Activated CD4-positive, alpha-beta T cell treated with anti-CD3 and anti-CD28 coated beads, Interleukin-2, Interleukin-4, amounts not matched to agents 100 ng/mL and 50 ng/mL, durations not matched to agents 16 hours and 8 hours (primary cell): ENCODE results near the gene GALNT14.

Source experiments
- DNase-seq: peaks from one replicate; pipeline ENCODE4 v3.0.0-alpha.2; 2020; ENCODE audit warnings: low spot score

Gene GALNT14

DNA sequence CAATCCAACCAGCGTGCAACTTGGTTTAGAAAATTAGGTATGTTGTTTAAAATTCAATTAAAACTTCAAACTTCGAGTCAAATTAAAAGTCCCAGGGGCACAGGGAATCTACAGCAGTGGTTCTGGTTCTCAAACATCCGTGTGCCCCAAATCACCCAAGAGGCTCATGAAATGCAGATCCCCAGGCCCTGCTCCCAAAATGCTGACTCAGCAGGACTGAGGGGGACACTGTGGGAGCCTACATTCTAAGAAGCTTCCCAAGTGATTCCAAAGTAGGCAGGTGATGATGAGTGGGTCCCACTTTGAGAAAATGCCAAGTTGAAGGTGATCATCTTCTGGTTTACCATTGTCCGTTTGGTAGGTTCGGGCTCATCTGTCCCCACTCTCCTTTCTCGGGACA lies 82.3 kb downstream of the GALNT14 start:
- DNase-seq, result no peak

- DNase-seq, result no peak
Measured at GRCh38 chr2:31054842-31055388, 83.3 kb downstream of the GALNT14 start.

GRCh38 chr2:31053929-31054782 lies 84.1 kb downstream of the GALNT14 start:
- no peak for DNase-seq

GRCh38 chr2:31052284-31052683 lies 86.0 kb downstream of the GALNT14 start:
- no peak for DNase-seq

DNA sequence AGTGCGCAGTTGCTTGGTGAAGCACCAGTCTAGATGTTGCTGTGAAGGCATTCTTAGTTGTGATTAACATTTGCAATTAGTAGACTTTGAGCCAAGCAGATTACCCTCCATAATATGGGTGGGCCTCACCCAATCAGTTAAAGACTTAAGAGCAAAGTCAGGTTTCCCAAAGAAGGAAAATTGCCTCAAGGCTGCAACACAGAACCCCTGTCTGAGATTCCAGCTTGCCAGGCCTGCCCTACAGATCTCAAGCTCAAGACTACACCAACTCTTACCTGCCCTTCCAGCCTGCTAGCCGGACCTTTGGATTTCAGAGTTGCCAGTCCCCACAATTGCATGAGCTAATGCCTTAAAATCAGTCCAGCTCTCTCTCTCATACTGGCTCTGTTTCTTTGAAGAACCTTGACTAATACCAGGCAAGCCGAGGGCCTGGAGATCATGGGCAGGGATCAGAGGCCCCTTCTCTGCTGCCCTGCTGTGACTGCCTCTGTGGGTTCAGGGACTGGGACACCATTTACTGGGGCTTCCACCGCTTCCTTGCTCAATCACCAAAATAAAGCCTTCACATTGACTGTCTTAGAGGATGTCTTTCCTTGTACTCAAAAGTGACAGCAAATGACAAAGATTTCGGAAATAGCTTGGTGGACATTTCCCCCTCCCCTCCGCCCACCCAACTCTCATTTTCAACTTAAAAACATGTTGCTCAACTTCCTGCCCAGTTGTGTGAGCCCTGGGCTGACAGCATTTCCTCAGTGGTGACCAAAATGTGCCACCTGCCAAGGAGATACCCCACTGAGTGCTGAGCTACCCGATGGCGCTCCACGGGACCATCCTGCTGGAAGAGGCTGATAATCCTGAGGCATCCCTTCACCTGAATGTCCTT lies 86.7 kb downstream of the GALNT14 start:
- peak; percentile 8 for DNase-seq

DNA sequence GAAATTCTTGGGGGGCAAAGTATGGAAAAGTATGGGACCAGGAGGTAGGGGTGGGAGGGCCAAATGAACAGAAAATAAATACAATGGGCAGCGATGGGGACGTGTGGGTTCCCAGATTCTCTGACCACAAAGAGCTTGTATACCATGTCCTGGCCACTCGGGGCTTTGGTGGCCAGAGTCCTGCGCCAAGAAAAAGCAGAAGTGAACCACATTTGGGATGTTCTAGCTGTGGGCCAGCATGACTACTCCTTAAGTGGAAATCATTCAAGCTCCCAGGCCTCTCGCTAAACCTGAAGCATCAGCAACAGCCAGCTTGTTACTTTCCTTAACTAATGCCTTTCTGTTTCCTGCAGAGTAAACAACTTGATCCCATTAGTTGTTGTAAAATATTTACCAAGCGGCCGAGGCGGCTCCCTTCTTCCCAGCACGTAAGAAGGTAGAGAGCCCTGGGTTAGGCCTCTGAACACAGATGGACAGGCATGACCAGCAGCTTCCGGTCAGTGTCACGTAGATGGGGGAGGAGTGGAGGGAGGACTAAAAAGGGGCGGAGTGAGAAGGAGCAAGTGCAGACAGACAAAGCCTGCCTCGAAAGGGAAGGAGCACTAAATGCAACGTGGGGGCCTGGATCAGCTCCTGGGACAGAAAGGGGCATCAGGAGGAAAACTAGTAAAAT lies 88.2 kb downstream of the GALNT14 start:
- no peak for DNase-seq

- no peak for DNase-seq
Measured at GRCh38 chr2:31049264-31049663, 89.0 kb downstream of the GALNT14 start.

DNA sequence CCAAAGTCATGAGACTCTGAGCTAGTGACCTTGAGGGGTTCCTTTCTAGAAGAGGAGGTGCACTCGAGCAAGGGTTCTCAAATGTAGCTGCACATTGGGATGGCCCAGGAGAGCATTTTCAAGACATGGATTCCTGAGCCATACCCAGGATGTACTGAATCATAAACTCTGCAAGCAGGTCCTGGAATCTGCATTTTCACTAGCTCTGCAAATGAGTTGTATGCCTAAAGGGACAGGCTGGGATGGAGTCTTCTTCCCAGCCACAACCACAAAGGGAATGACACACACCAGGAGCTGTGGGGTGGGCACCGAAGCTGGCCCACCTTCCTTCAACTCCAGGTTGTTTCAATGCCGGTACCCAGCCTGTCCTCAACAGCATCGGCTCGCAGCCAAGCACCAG lies 90.6 kb downstream of the GALNT14 start:
- DNase-seq, result no peak

- no peak for DNase-seq
Measured at GRCh38 chr2:31038385-31038784, 99.9 kb downstream of the GALNT14 start.

- no peak for DNase-seq
Measured at GRCh38 chr2:31037058-31037457, 101.2 kb downstream of the GALNT14 start.

GRCh38 chr2:31033032-31033431 lies 105.2 kb downstream of the GALNT14 start:
- DNase-seq, result no peak

GRCh38 chr2:31032475-31032874 lies 105.8 kb downstream of the GALNT14 start:
- no peak for DNase-seq

DNA sequence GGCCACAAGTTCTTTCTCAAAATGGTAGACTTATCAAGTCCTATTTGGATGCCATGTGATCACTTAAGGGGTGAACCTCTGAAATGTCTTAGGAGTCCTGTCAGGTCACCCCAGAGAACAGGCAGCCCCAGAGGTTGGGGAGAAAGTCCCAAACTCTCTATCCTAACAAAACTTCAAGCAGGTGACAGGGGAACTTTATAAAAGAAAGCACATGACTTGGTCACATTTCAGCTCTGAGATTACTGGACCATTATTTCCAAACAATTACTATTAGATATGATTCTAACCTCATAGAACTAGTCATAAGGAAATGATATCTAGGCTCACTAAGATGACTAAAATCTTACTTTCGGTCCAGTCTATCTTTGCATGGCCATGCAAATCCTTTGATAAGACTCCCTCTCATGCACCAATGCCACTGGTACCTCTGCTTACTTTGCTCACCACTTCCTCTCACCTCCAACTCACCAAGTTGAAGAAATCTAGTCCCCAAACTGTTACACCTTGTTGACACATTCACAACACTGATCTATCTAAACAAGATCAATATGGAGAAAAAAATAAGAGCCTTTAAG lies 107.0 kb downstream of the GALNT14 start:
- no peak for DNase-seq

DNA sequence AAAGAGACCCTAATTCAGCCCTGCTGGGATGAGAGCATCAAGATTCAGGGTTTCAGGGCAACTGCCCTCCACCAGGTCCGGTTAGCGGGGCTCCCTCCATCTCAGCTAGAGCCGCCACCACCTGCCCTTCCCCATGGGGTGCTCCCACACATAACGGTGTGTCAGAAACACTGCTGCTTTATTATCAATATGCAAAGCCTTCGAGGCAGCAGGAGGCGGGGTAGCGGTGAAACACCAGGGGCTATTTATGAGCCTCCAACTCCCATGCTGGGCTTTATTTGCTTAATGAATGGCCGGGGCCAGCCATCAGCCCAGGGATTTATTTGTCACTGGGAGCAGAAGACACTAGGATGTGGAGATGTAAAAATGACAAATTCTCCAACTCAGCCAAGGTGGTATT lies 109.8 kb downstream of the GALNT14 start:
- no peak for DNase-seq

- DNase-seq, result no peak
Measured at GRCh38 chr2:31027549-31027948, 110.7 kb downstream of the GALNT14 start.

- DNase-seq, result no peak
Measured at GRCh38 chr2:31023541-31023940, 114.7 kb downstream of the GALNT14 start.

GRCh38 chr2:31020713-31021112 lies 117.5 kb downstream of the GALNT14 start:
- no peak for DNase-seq

DNA sequence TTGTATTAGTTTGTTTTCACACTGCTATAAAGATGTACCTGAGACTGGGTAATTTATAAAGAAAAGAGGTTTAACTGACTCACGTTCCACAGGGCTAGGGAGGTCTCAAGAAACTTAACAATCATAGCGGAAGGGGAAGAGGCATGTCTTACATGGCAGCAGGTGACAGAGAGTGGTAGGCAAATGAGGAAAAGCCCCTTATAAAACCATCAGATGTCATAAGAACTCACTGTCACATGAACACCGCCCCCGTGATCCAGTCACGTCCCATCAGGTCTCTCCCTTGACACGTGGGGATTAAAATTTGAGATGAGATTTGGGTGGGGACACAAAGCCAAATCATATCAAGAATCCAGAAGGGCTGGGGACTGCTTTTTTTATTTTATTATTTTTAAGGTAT lies 120.0 kb downstream of the GALNT14 start:
- DNase-seq, result no peak

DNA sequence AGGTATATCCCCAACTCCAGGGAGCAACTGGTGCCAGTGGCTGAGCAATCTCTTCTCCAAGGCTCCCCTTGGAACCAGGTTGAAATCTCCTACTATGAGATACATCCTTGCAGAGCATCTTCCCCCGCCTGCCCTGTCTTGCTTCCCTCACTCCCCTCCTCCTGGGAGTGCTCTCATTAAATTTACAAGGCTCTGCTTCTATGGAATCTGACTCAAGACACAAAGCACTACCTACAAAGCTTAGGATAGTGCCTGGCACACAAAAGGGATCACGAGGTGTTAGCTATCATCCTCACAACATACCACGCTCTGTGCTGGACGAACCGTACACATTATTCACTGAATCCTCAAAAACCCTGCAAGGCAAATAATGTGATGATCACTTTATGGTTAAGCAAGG lies 121.6 kb downstream of the GALNT14 start:
- DNase-seq, result no peak

DNA sequence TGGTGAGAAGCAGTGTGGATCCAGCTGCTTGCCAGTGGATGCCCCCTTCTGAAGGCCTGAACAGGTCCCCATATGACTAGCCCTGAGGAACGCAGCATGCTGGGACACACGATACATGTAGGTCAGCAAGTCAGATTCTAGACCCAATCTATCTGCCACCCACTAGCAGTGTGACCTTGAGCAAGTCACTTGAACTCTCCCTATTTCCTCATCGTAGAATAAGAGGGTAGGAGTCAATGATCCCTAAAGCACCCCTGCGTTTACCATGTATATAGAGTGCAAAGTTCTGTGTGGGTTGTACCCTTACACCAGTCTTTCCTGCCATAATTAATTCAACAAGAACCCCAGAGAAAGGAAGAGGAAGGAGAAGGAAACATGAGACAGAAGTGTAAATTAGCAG lies 123.7 kb downstream of the GALNT14 start:
- DNase-seq, result no peak

- no peak for DNase-seq
Measured at GRCh38 chr2:31013301-31013700, 124.9 kb downstream of the GALNT14 start.

GRCh38 chr2:31012406-31012805 lies 125.8 kb downstream of the GALNT14 start:
- DNase-seq, result no peak
